Mesendoderm (in vitro differentiated cells): ENCODE data around the gene PCAT7.
"Not testable (repeated sequence)": the region's sequence is repeated elsewhere in the genome, so short reads cannot be mapped to it uniquely, and the experiment has no call there.

Source experiments
- DNase-seq: peaks from one replicate; pipeline ENCODE4 v3.0.0; 2013
- H2AK5ac ChIP-seq: 2 replicates; pipeline ENCODE4 v1.6.1; 2013; ENCODE audit warnings: low read length, inconsistent platforms
- H2BK120ac ChIP-seq: 2 replicates; pipeline ENCODE4 v1.6.1; 2013; ENCODE audit warnings: low read depth, mild to moderate bottlenecking, low read length, moderate library complexity, mixed read lengths
- H2BK15ac ChIP-seq: replicated peaks from 2 replicates; pipeline ENCODE4 v1.6.1; 2013; ENCODE audit warnings: low read depth, mild to moderate bottlenecking, moderate library complexity
- H2BK5ac ChIP-seq: 2 replicates; pipeline ENCODE4 v1.6.1; 2013; ENCODE audit warnings: low read length, inconsistent platforms
- H3K18ac ChIP-seq: 2 replicates; pipeline ENCODE4 v1.6.1; 2013; ENCODE audit warnings: mild to moderate bottlenecking, low read length, mixed read lengths
- H3K23ac ChIP-seq: one replicate; pipeline ENCODE4 v1.6.1; 2013; ENCODE audit warnings: low read length
- H3K27ac ChIP-seq: 2 replicates; pipeline ENCODE4 v1.5.1; 2013; ENCODE audit warnings: low read depth, mild to moderate bottlenecking, inconsistent platforms, low read length, moderate library complexity
- H3K27me3 ChIP-seq: 2 replicates; pipeline ENCODE4 v1.6.1; 2013; ENCODE audit warnings: low read length, control low read depth, mild to moderate bottlenecking, inconsistent platforms; ENCODE audit not compliant: insufficient read depth, poor library complexity
- H3K36me3 ChIP-seq: 2 replicates; pipeline ENCODE4 v1.6.1; 2013; ENCODE audit warnings: low read length, inconsistent platforms; ENCODE audit not compliant: control insufficient read depth, insufficient read depth
- H3K4ac ChIP-seq: one replicate; pipeline ENCODE4 v1.6.1; 2013; ENCODE audit warnings: low read depth, mild to moderate bottlenecking, low read length, moderate library complexity
- H3K4me1 ChIP-seq: 2 replicates; pipeline ENCODE4 v1.6.1; 2013; ENCODE audit warnings: low read depth, low read length, inconsistent platforms; ENCODE audit not compliant: control insufficient read depth
- H3K4me2 ChIP-seq: 2 replicates; pipeline ENCODE4 v1.6.1; 2013; ENCODE audit warnings: low read length
- H3K4me3 ChIP-seq: 2 replicates; pipeline ENCODE4 v1.5.1; 2013; ENCODE audit warnings: mild to moderate bottlenecking, low read length
- H3K56ac ChIP-seq: one replicate; pipeline ENCODE4 v1.6.1; 2013; ENCODE audit warnings: low read length
- H3K79me1 ChIP-seq: 2 replicates; pipeline ENCODE4 v1.6.1; 2013; ENCODE audit warnings: low read length, inconsistent platforms
- H3K79me2 ChIP-seq: 2 replicates; pipeline ENCODE4 v1.6.1; 2013; ENCODE audit warnings: mild to moderate bottlenecking, low read length; ENCODE audit not compliant: control insufficient read depth, insufficient read depth
- H3K9ac ChIP-seq: 2 replicates; pipeline ENCODE4 v1.6.1; 2013; ENCODE audit warnings: low read length, inconsistent platforms
- H4K5ac ChIP-seq: one replicate; pipeline ENCODE4 v1.6.1; 2013; ENCODE audit warnings: low read length
- H4K8ac ChIP-seq: one replicate; pipeline ENCODE4 v1.6.1; 2013; ENCODE audit warnings: low read depth, mild to moderate bottlenecking, control low read depth, low read length, moderate library complexity
- WGBS: extraction: QIAGEN DNeasy Blood & Tissue Kit; methylation state at CpG from one replicate; pipeline ENCODE4 v1.1.7; 2013; ENCODE audit warnings: low lambda C conversion rate, missing lambda C conversion rate; ENCODE audit not compliant: insufficient coverage; ENCODE audit errors: extremely low coverage; 5-methylcytosine and 5-hydroxymethylcytosine counted together

The PCAT7 gene

GRCh38 chr9:94553029-94553938, 1.6 kb upstream of the PCAT7 start:
- Histone ChIP-seq H3K9ac (peak overlapping the region; percentile 54), H2BK5ac (no peak overlapping the region), H3K79me2 (no peaks in the 10 kb centered on the region), H2BK120ac (no peak overlapping the region), H2BK15ac (no peak overlapping the region), H3K27ac (no peak overlapping the region), H3K27me3 (no peaks in the 10 kb centered on the region), H3K4me2 (peak overlapping the region; percentile 36), H3K4me1 (no peaks in the 10 kb centered on the region), H3K4ac (no peak overlapping the region), H3K4me3 (no peak overlapping the region), H3K79me1 (no peaks in the 10 kb centered on the region), H3K56ac (peak overlapping the region; percentile 76), H3K23ac (no peak overlapping the region), H2AK5ac (no peak overlapping the region), H3K36me3 (no peaks in the 10 kb centered on the region), H4K8ac (no peak overlapping the region), H3K18ac (no peak overlapping the region), H4K5ac (no peak overlapping the region)
- DNase-seq = peak; percentile 75
- no CpG with 5 or more reads among the region's 29 CpGs for WGBS

GRCh38 chr9:94554078-94554438, 825 bp upstream of the PCAT7 start:
- H3K23ac ChIP-seq = no peak overlapping the region
- H3K4me1 ChIP-seq = no peaks in the 10 kb centered on the region
- no peak overlapping the region for H2BK5ac ChIP-seq
- H4K5ac ChIP-seq = no peak overlapping the region
- H2BK15ac ChIP-seq = no peak overlapping the region
- peak overlapping the region; percentile 6 for H3K4me3 ChIP-seq
- no peak overlapping the region for H3K4ac ChIP-seq
- no peaks in the 10 kb centered on the region for H3K27me3 ChIP-seq
- no peaks in the 10 kb centered on the region for H3K36me3 ChIP-seq
- H3K27ac ChIP-seq = no peak overlapping the region
- WGBS = no CpG with 5 or more reads among the region's 16 CpGs
- H3K56ac ChIP-seq = peak overlapping the region; percentile 76
- peak overlapping the region; percentile 54 for H3K9ac ChIP-seq
- DNase-seq = no peak
- no peak overlapping the region for H2AK5ac ChIP-seq
- H2BK120ac ChIP-seq = no peak overlapping the region
- peak overlapping the region; percentile 47 for H3K4me2 ChIP-seq
- no peak overlapping the region for H4K8ac ChIP-seq
- H3K18ac ChIP-seq = no peak overlapping the region
- H3K79me2 ChIP-seq = no peaks in the 10 kb centered on the region
- H3K79me1 ChIP-seq = no peaks in the 10 kb centered on the region

DNA sequence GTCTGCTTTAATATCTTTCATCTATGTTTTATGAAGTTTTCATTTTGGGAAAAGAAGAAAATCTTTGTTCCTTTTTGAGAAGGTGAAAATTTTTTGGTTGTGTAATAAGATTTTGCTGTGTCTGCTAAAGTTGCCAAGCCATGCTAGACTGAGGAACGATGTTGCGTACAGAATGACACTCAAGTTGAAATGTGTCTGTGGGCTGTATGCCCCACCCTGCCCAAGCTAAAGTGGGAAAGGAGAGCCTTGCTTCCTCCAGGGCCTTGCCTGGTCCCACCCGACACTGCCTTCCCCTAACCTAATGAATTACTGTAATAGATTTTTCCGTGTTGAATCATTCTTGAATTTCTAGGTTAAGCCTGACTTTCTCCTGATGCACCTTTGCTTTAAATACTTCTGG, 2.5 kb downstream of the PCAT7 start:
- H2BK5ac ChIP-seq = no peak overlapping the region
- no peaks in the 10 kb centered on the region for H3K4me1 ChIP-seq
- no peak overlapping the region for H4K8ac ChIP-seq
- no peak overlapping the region for H3K4me3 ChIP-seq
- H3K4me2 ChIP-seq = no peak overlapping the region
- H3K56ac ChIP-seq = no peak overlapping the region
- no peak overlapping the region for H3K18ac ChIP-seq
- H3K4ac ChIP-seq = no peak overlapping the region
- no peak overlapping the region for H2BK120ac ChIP-seq
- no peaks in the 10 kb centered on the region for H3K27me3 ChIP-seq
- no peak overlapping the region for H2AK5ac ChIP-seq
- H3K9ac ChIP-seq = no peak overlapping the region
- DNase-seq = no peak
- H3K23ac ChIP-seq = no peak overlapping the region
- no peak overlapping the region for H4K5ac ChIP-seq
- no peak overlapping the region for H2BK15ac ChIP-seq
- H3K36me3 ChIP-seq = no peaks in the 10 kb centered on the region
- no peaks in the 10 kb centered on the region for H3K79me2 ChIP-seq
- WGBS = no CpG with 5 or more reads among the region's 4 CpGs
- no peaks in the 10 kb centered on the region for H3K79me1 ChIP-seq
- no peak overlapping the region for H3K27ac ChIP-seq

- Histone ChIP-seq H3K56ac (no peak overlapping the region), H3K27ac (no peak overlapping the region), H3K79me1 (no peaks in the 10 kb centered on the region), H2BK5ac (no peak overlapping the region), H3K4ac (no peak overlapping the region), H3K18ac (no peak overlapping the region), H2BK15ac (no peak overlapping the region), H3K4me3 (no peak overlapping the region), H3K79me2 (no peaks in the 10 kb centered on the region), H3K9ac (no peak overlapping the region), H3K4me2 (no peak overlapping the region), H3K36me3 (no peaks in the 10 kb centered on the region), H2BK120ac (no peak overlapping the region), H3K4me1 (no peaks in the 10 kb centered on the region), H3K23ac (no peak overlapping the region), H2AK5ac (no peak overlapping the region), H4K5ac (no peak overlapping the region), H3K27me3 (no peaks in the 10 kb centered on the region), H4K8ac (no peak overlapping the region)
- DNase-seq = no peak
- no CpG with 5 or more reads among the region's 6 CpGs for WGBS
Measured at GRCh38 chr9:94560237-94560636, 5.4 kb downstream of the PCAT7 start.

- no peak overlapping the region for H2BK5ac ChIP-seq
- no peak overlapping the region for H3K23ac ChIP-seq
- DNase-seq = no peak
- H4K8ac ChIP-seq = no peak overlapping the region
- no peaks in the 10 kb centered on the region for H3K4me1 ChIP-seq
- no peak overlapping the region for H2AK5ac ChIP-seq
- H3K27ac ChIP-seq = no peak overlapping the region
- no peak overlapping the region for H3K4me2 ChIP-seq
- no peaks in the 10 kb centered on the region for H3K79me2 ChIP-seq
- H3K79me1 ChIP-seq = no peaks in the 10 kb centered on the region
- H2BK15ac ChIP-seq = no peak overlapping the region
- no peak overlapping the region for H3K18ac ChIP-seq
- H3K27me3 ChIP-seq = no peaks in the 10 kb centered on the region
- H4K5ac ChIP-seq = no peak overlapping the region
- no peaks in the 10 kb centered on the region for H3K36me3 ChIP-seq
- H3K9ac ChIP-seq = no peak overlapping the region
- no CpG with 5 or more reads among the region's 2 CpGs for WGBS
- H2BK120ac ChIP-seq = no peak overlapping the region
- H3K56ac ChIP-seq = no peak overlapping the region
- H3K4me3 ChIP-seq = no peak overlapping the region
- no peak overlapping the region for H3K4ac ChIP-seq
Measured at GRCh38 chr9:94563548-94563947, 8.7 kb downstream of the PCAT7 start.

- not testable (repeated sequence) for H3K4me1 ChIP-seq
Measured at GRCh38 chr9:94564279-94564678, 9.4 kb downstream of the PCAT7 start.

More at GRCh38 chr9:94564279-94564678, 9.4 kb downstream of the PCAT7 start:
- H2AK5ac ChIP-seq, H2BK120ac ChIP-seq, H4K5ac ChIP-seq, H2BK5ac ChIP-seq, H3K27ac ChIP-seq, H3K4me3 ChIP-seq, H3K27me3 ChIP-seq, H3K4me2 ChIP-seq, H3K4ac ChIP-seq, DNase-seq, H4K8ac ChIP-seq, H3K56ac ChIP-seq, H2BK15ac ChIP-seq, H3K79me2 ChIP-seq, H3K36me3 ChIP-seq, H3K79me1 ChIP-seq, H3K9ac ChIP-seq, H3K23ac ChIP-seq, H3K18ac ChIP-seq: not testable (repeated sequence)
- WGBS = no CpG with 5 or more reads among the region's 3 CpGs
